K562 (cell line): ENCODE results near the gene POLR2H.

Experiments
- CTCF ChIP-seq, 3 experiments: IDR thresholded peaks in 2 of 3; conservative IDR thresholded peaks in 1 of 3; 2 replicates each; pipeline ENCODE4 v1.5.1; 2011 to 2012; ENCODE audit warnings: low read length in 3 of 3, mild to moderate bottlenecking in 3 of 3, control low read depth in 2 of 3, improper control_type of control experiment in 1 of 3, inconsistent platforms in 1 of 3, low read depth in 1 of 3, mixed read lengths in 1 of 3, moderate library complexity in 1 of 3; ENCODE audit not compliant: insufficient read depth in 2 of 3
- E2F4 ChIP-seq: sonication (generic); formaldehyde crosslinking; IDR thresholded peaks from 2 replicates; pipeline ENCODE4 v1.8.0; 2022; ENCODE audit warnings: mild to moderate bottlenecking, low read depth, missing genetic modification reagents
- PBX2 ChIP-seq, 2 experiments: IDR thresholded peaks in 1 of 2; conservative IDR thresholded peaks in 1 of 2; 2 replicates each; pipeline ENCODE4 v1.6.1; 2016; ENCODE audit warnings: low read depth in 2 of 2, mild to moderate bottlenecking in 1 of 2, missing compliant biosample characterization in 1 of 2, missing genetic modification characterization in 1 of 2, moderate library complexity in 1 of 2
- PRDM10 ChIP-seq: fragments of 450-650 bp; IDR thresholded peaks from 2 replicates; pipeline ENCODE4 v1.6.1; 2018; ENCODE audit not compliant: partially characterized antibody
- ZBTB26 ChIP-seq: fragments of 450-650 bp; formaldehyde crosslinking; IDR thresholded peaks from 2 replicates; pipeline ENCODE4 v1.4.0; 2022; ENCODE audit warnings: missing genetic modification characterization

- TF ChIP-seq ZBTB26 (no peak), CTCF (IDR thresholded peaks at IDR 0.05 in 2 of 3, conservative IDR thresholded peaks at IDR 0.05 in 1 of 3; ENCODE audit: insufficient read depth in 2 of 3, low read depth in 1 of 3, low read length in 3 of 3) (no peak), PBX2 (CRISPR knock-in tag; IDR thresholded peaks at IDR 0.05; ENCODE audit: low read depth) (no peak), PBX2 (tag; conservative IDR thresholded peaks at IDR 0.05; ENCODE audit: low read depth) (no peak), E2F4 (CRISPR knock-in tag) (no peak), PRDM10 (no peak)
Observed at GRCh38 chr3:184316792-184317191, 44.7 kb upstream of the POLR2H start.
